ENCODE data around the gene ATP8A1.

The ATP8A1 gene

GRCh38 chr4:42425146-42426065, 231.5 kb downstream of the ATP8A1 start:
- H3K9me3 ChIP-seq = no peaks in the 10 kb centered on the region
- H3K27me3 ChIP-seq (ENCODE audit: low read depth) = no peaks in the 10 kb centered on the region
- H3K4me1 ChIP-seq = peaks cover 47% of the 10 kb centered on the region
- no peaks in the 10 kb centered on the region for H3K36me3 ChIP-seq (replicated peaks)
- peak; percentile 82 to 99 for DNase-seq (ENCODE audit: low spot score in 2 of 2)
- H3K4me3 ChIP-seq = peak overlapping the region; percentile 15
- in situ Hi-C loops (cut with MboI; ENCODE audit: low sequenced_read_pairs) = no loop called here

DNA sequence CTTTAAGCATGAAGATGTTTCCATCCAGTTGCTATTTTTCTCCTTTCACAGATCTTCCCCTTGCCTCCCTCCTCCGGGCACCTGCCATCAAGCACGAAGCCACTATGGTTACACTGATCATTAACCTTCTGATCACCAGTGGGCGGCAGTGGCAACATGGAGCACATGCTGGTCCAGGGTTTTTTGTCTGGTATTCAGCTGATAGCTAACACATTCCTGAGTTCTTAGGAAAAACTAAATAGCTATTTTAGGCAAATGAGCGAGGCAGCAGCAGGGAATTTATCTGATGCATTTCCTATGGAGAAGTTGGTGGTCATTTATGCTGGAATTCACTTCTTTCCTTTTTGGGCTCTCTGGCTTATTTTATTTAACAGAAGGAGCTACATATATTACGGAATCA, 236.8 kb downstream of the ATP8A1 start:
- H3K4me1 ChIP-seq = peaks cover 34% of the 10 kb centered on the region
- no peak for DNase-seq (ENCODE audit: low spot score in 2 of 2)
- in situ Hi-C loops (cut with MboI; ENCODE audit: low sequenced_read_pairs) = no loop called here
- no peaks in the 10 kb centered on the region for H3K27me3 ChIP-seq (ENCODE audit: low read depth)
- no peaks in the 10 kb centered on the region for H3K36me3 ChIP-seq (replicated peaks)
- H3K9me3 ChIP-seq = no peaks in the 10 kb centered on the region
- H3K4me3 ChIP-seq = no peak overlapping the region

GRCh38 chr4:42417550-42417949, 239.4 kb downstream of the ATP8A1 start:
- Histone ChIP-seq H3K27me3 (ENCODE audit: low read depth) (no peaks in the 10 kb centered on the region), H3K9me3 (no peaks in the 10 kb centered on the region), H3K36me3 (replicated peaks) (no peaks in the 10 kb centered on the region), H3K4me3 (no peak overlapping the region), H3K4me1 (peaks cover 9% of the 10 kb centered on the region)
- in situ Hi-C loops (cut with MboI; ENCODE audit: low sequenced_read_pairs) = no loop called here
- DNase-seq (ENCODE audit: low spot score in 2 of 2) = no peak

GRCh38 chr4:42416017-42416416, 240.9 kb downstream of the ATP8A1 start:
- Histone ChIP-seq H3K9me3 (no peaks in the 10 kb centered on the region), H3K36me3 (replicated peaks) (0 out of 2 replicates have a peak, but pooled peaks cover 5% of the 10 kb centered on the region), H3K4me3 (no peak overlapping the region), H3K27me3 (ENCODE audit: low read depth) (no peaks in the 10 kb centered on the region), H3K4me1 (peaks cover 5% of the 10 kb centered on the region)
- in situ Hi-C loops (cut with MboI; ENCODE audit: low sequenced_read_pairs) = no loop called here
- no peak for DNase-seq (ENCODE audit: low spot score in 2 of 2)

DNA sequence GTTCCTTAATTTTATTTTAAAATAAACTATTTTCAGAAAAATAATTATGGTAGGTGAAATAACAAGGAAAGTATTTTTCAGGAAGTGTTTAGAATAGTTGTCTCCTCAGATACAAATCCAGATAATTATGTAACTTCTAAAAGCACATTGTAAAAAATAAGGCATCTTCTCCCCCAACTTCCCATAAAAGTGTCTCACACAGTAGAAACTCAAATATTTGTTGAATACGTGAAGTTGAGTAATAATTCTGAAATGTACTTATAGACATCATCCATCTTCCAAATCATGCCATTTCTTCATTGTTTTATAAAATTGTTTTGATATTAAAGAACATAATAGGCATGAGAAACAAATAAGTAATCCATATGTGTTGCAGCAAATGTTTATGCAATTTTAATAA, 241.6 kb downstream of the ATP8A1 start:
- no peak overlapping the region for H3K4me3 ChIP-seq
- DNase-seq (ENCODE audit: low spot score in 2 of 2) = no peak
- H3K27me3 ChIP-seq (ENCODE audit: low read depth) = no peaks in the 10 kb centered on the region
- in situ Hi-C loops (cut with MboI; ENCODE audit: low sequenced_read_pairs) = no loop called here
- peaks cover 11% of the 10 kb centered on the region for H3K4me1 ChIP-seq
- H3K9me3 ChIP-seq = no peaks in the 10 kb centered on the region
- H3K36me3 ChIP-seq (replicated peaks) = 0 out of 2 replicates have a peak, but pooled peaks cover 5% of the 10 kb centered on the region

GRCh38 chr4:42412251-42412650, 244.7 kb downstream of the ATP8A1 start:
- H3K9me3 ChIP-seq = no peaks in the 10 kb centered on the region
- in situ Hi-C loops (cut with MboI; ENCODE audit: low sequenced_read_pairs) = no loop called here
- H3K4me1 ChIP-seq = peaks cover 37% of the 10 kb centered on the region
- no peaks in the 10 kb centered on the region for H3K27me3 ChIP-seq (ENCODE audit: low read depth)
- no peak overlapping the region for H3K4me3 ChIP-seq
- H3K36me3 ChIP-seq (replicated peaks) = 0 out of 2 replicates have a peak, but pooled peaks cover 5% of the 10 kb centered on the region
- no peak for DNase-seq (ENCODE audit: low spot score in 2 of 2)

GRCh38 chr4:42411803-42412202, 245.1 kb downstream of the ATP8A1 start:
- no peaks in the 10 kb centered on the region for H3K27me3 ChIP-seq (ENCODE audit: low read depth)
- no peaks in the 10 kb centered on the region for H3K9me3 ChIP-seq
- DNase-seq (ENCODE audit: low spot score in 2 of 2) = no peak
- H3K4me1 ChIP-seq = peaks cover 39% of the 10 kb centered on the region
- no peak overlapping the region for H3K4me3 ChIP-seq
- in situ Hi-C loops (cut with MboI; ENCODE audit: low sequenced_read_pairs) = no loop called here
- H3K36me3 ChIP-seq (replicated peaks) = 0 out of 2 replicates have a peak, but pooled peaks cover 5% of the 10 kb centered on the region

GRCh38 chr4:42410446-42410845, 246.5 kb downstream of the ATP8A1 start:
- in situ Hi-C loops (cut with MboI; ENCODE audit: low sequenced_read_pairs) = no loop called here
- no peak for DNase-seq (ENCODE audit: low spot score in 2 of 2)
- no peaks in the 10 kb centered on the region for H3K9me3 ChIP-seq
- no peaks in the 10 kb centered on the region for H3K27me3 ChIP-seq (ENCODE audit: low read depth)
- H3K4me1 ChIP-seq = peaks cover 39% of the 10 kb centered on the region
- 0 out of 2 replicates have a peak, but pooled peaks cover 5% of the 10 kb centered on the region for H3K36me3 ChIP-seq (replicated peaks)
- H3K4me3 ChIP-seq = no peak overlapping the region

DNA sequence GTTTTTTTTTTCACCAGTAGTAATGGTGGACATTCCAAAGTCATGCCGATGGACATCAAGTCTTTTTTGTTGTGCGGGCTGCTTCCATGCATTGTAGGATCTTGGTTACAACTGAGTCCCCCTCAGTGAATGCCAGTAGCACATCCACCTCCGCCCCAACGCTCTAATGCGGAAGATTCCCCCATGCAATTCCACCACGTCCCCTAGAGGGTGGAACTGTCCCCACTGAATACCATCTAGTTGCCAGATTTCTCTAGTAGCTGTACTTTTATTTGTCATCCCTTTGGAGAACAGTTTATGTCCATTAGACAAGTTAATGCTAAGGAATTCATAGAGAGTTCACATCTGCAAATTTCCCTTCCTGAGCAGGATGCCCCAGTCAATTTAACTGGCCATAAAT, 252.9 kb downstream of the ATP8A1 start:
- Histone ChIP-seq H3K4me1 (peaks cover 28% of the 10 kb centered on the region), H3K9me3 (no peaks in the 10 kb centered on the region), H3K36me3 (replicated peaks) (peaks cover 36% of the 10 kb centered on the region), H3K4me3 (no peak overlapping the region), H3K27me3 (ENCODE audit: low read depth) (no peaks in the 10 kb centered on the region)
- in situ Hi-C loops (cut with MboI; ENCODE audit: low sequenced_read_pairs) = loop anchor here (10.0 kb wide), 1 partner anchor 111 kb away; no protein-coding TSS in a partner anchor
- peak in 1 of 2 experiments; percentile 41 for DNase-seq (ENCODE audit: low spot score in 2 of 2)

GRCh38 chr4:42401171-42401570, 255.7 kb downstream of the ATP8A1 start:
- H3K27me3 ChIP-seq (ENCODE audit: low read depth) = no peaks in the 10 kb centered on the region
- in situ Hi-C loops (cut with MboI; ENCODE audit: low sequenced_read_pairs) = loop anchor here (10.0 kb wide), 1 partner anchor 114 kb away; no protein-coding TSS in a partner anchor
- peak in 1 of 2 experiments; percentile 40 for DNase-seq (ENCODE audit: low spot score in 2 of 2)

DNA sequence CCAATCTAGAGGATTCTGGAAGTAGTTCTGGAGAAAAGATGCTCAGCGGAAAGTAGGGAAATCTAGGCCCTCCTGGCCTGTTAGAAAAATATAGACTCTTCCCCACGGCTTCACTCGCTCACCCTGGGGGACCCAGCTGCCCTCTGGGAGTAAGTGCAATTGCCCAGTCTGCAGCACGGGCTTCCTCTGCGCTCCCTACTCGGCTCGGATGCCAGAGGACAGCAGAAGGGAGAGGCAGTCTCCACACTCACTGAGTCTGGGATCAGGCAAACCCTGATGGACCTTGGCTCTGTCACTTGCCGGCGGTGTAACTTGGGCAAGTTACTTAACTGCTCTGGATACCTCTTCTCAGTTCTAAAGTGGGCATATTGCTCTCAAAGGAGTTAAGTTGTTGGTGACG, 257.5 kb downstream of the ATP8A1 start:
- Histone ChIP-seq H3K9me3 (no peaks in the 10 kb centered on the region), H3K27me3 (ENCODE audit: low read depth) (no peaks in the 10 kb centered on the region), H3K4me3 (peak overlapping the region; percentile 75), H3K36me3 (replicated peaks) (peaks cover 36% of the 10 kb centered on the region), H3K4me1 (peaks cover 12% of the 10 kb centered on the region)
- DNase-seq (ENCODE audit: low spot score in 2 of 2) = peak; percentile 18 to 59
- in situ Hi-C loops (cut with MboI; ENCODE audit: low sequenced_read_pairs) = loop anchor here (10.0 kb wide), 1 partner anchor 115 kb away; no protein-coding TSS in a partner anchor

More at GRCh38 chr4:42401171-42401570, 255.7 kb downstream of the ATP8A1 start:
- H3K9me3 ChIP-seq = no peaks in the 10 kb centered on the region
- no peak overlapping the region for H3K4me3 ChIP-seq
- peaks cover 12% of the 10 kb centered on the region for H3K4me1 ChIP-seq
- peaks cover 36% of the 10 kb centered on the region for H3K36me3 ChIP-seq (replicated peaks)

- no peaks in the 10 kb centered on the region for H3K27me3 ChIP-seq (ENCODE audit: low read depth)
- H3K9me3 ChIP-seq = no peaks in the 10 kb centered on the region
- peak; percentile 80 to 81 for DNase-seq (ENCODE audit: low spot score in 2 of 2)
- H3K4me3 ChIP-seq = peak overlapping the region; percentile 75
- in situ Hi-C loops (cut with MboI; ENCODE audit: low sequenced_read_pairs) = loop anchor here (10.0 kb wide), 1 partner anchor 114 kb away; no protein-coding TSS in a partner anchor
- H3K36me3 ChIP-seq (replicated peaks) = peaks cover 33% of the 10 kb centered on the region
- peaks cover 12% of the 10 kb centered on the region for H3K4me1 ChIP-seq
Observed at GRCh38 chr4:42398871-42399331, 258.0 kb downstream of the ATP8A1 start.

DNA sequence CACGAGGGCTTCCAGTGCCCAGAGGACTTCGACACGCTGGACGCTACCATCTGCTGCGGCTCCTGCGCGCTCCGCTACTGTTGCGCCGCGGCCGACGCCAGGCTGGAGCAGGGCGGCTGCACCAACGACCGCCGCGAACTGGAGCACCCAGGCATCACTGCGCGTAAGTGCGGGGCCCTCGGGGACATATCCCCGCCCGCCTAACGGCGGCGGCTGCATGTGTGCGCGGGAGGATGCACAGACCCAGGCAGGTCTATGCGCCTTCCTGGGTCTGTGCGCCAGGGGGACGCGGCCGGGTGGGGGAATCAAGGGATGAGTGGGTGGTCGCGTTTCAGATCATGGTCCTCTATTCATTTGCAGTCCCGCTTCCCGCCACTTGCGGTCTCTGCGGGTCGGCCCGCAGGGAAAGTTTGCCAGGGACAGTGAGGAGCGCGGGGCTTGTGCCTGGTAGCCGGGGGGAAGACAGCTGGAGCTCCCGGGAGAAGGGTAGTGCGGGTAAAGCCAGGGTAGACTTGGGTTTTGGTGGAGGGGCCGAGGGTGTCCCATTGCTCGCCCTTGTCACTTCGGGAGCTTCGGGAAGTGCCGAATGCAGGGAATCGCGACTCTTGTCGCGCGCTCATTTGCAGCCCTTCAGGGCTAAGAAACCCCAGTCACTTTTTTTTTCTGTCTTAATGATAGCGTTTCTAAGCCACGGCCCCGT, 258.6 kb downstream of the ATP8A1 start:
- Histone ChIP-seq H3K4me1 (peaks cover 12% of the 10 kb centered on the region), H3K36me3 (replicated peaks) (peaks cover 29% of the 10 kb centered on the region), H3K4me3 (peak overlapping the region; percentile 75), H3K27me3 (ENCODE audit: low read depth) (no peaks in the 10 kb centered on the region), H3K9me3 (no peaks in the 10 kb centered on the region)
- in situ Hi-C loops (cut with MboI; ENCODE audit: low sequenced_read_pairs) = loop anchor here (10.0 kb wide), 1 partner anchor 114 kb away; no protein-coding TSS in a partner anchor
- DNase-seq (ENCODE audit: low spot score in 2 of 2) = peak; percentile 41 to 72
